Cerebellar nuclear complex (tissue), 1 donor: ENCODE data around the gene C1QA.
"Not testable (repeated sequence)": the region's sequence is repeated elsewhere in the genome, so short reads cannot be mapped to it uniquely, and the experiment has no call there.

Source experiments
- DNase-seq, 2 experiments: peaks; one replicate each; lab custom pipeline; 2025; lab: John Stamatoyannopoulos, UW

The C1QA gene

GRCh38 chr1:22641247-22641646 is 4.8 kb downstream of the C1QA start:
- DNase-seq = no peak

- DNase-seq = peak in 1 of 2 experiments; percentile 6
Observed at GRCh38 chr1:22641906-22642636, 5.6 kb downstream of the C1QA start.

- no peak for DNase-seq
Observed at GRCh38 chr1:22643381-22643780, 7.0 kb downstream of the C1QA start, which contains the start of gene C1QC. Gene C1QC (plus strand): TSS chr1:22643633. CDS start chr1:22644024, 391 bp downstream.

- DNase-seq = no peak
Observed at GRCh38 chr1:22643928-22644327, 7.5 kb downstream of the C1QA start.

- DNase-seq = no peak
Observed at GRCh38 chr1:22645931-22646330, 9.5 kb downstream of the C1QA start.

GRCh38 chr1:22646384-22646783 is 10.0 kb downstream of the C1QA start:
- no peak for DNase-seq

GRCh38 chr1:22650089-22650693 is 13.8 kb downstream of the C1QA start:
- no peak for DNase-seq

- DNase-seq = no peak
Observed at GRCh38 chr1:22651941-22652856, 15.8 kb downstream of the C1QA start.

GRCh38 chr1:22652881-22653316 is 16.5 kb downstream of the C1QA start, which contains the start of gene C1QB:
Gene C1QB (plus strand): TSS chr1:22653236. CDS start chr1:22659463, 6,227 bp downstream.
- no peak for DNase-seq

GRCh38 chr1:22654692-22655091 is 18.3 kb downstream of the C1QA start:
- no peak for DNase-seq

- no peak for DNase-seq
Observed at GRCh38 chr1:22658385-22659163, 22.1 kb downstream of the C1QA start.

- DNase-seq = no peak
Observed at GRCh38 chr1:22660716-22661241, 24.4 kb downstream of the C1QA start.

- no peak for DNase-seq
Observed at GRCh38 chr1:22661880-22662279, 25.5 kb downstream of the C1QA start.

- DNase-seq = no peak
Observed at GRCh38 chr1:22662318-22662717, 25.9 kb downstream of the C1QA start.

- no peak for DNase-seq
Observed at GRCh38 chr1:22662986-22663408, 26.6 kb downstream of the C1QA start.

GRCh38 chr1:22665752-22666151 is 29.3 kb downstream of the C1QA start:
- no peak for DNase-seq

- DNase-seq = no peak
Observed at GRCh38 chr1:22666412-22666811, 30.0 kb downstream of the C1QA start.

- DNase-seq = not testable (repeated sequence)
Observed at GRCh38 chr1:22668840-22669239, 32.4 kb downstream of the C1QA start.

- DNase-seq = no peak
Observed at GRCh38 chr1:22670352-22670975, 34.0 kb downstream of the C1QA start.

- DNase-seq = no peak
Observed at GRCh38 chr1:22671999-22672398, 35.6 kb downstream of the C1QA start.
